GM21529 (cell line): Measurements from ENCODE around the gene NAP1L5.

Experiments used
- ATAC-seq: cut with Tn5 transposase; IDR thresholded peaks from one replicate; pipeline ENCODE4 v1.9.1; 2021; ENCODE audit not compliant: unreplicated experiment

Gene NAP1L5

GRCh38 chr4:88722828-88723227 lies 25.2 kb upstream of the NAP1L5 start:
- no peak for ATAC-seq

DNA sequence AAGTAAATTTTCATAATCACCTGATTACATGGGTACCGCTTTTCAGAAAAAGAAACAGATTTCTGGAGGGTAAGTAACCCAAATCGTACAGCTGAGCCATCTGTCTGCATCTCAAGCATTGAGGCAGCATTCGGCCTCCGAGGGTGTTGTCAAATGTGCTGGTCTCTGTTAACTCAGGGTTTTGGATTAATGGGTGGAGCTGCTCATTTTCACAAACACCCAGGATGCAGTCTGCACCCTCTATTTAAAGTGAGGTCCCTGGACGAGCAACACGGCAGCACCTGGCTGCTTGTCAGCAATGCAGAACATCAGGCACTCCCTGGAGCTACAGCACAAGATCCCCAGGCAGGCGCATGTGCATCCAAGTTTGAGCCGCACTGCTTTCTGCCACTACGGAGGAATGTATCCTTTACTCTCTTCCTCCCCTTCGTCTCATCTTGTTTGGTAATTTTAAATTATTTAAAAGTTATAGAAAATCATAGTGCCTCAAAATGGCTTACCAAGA lies 24.7 kb upstream of the NAP1L5 start:
- ATAC-seq, result no peak

DNA sequence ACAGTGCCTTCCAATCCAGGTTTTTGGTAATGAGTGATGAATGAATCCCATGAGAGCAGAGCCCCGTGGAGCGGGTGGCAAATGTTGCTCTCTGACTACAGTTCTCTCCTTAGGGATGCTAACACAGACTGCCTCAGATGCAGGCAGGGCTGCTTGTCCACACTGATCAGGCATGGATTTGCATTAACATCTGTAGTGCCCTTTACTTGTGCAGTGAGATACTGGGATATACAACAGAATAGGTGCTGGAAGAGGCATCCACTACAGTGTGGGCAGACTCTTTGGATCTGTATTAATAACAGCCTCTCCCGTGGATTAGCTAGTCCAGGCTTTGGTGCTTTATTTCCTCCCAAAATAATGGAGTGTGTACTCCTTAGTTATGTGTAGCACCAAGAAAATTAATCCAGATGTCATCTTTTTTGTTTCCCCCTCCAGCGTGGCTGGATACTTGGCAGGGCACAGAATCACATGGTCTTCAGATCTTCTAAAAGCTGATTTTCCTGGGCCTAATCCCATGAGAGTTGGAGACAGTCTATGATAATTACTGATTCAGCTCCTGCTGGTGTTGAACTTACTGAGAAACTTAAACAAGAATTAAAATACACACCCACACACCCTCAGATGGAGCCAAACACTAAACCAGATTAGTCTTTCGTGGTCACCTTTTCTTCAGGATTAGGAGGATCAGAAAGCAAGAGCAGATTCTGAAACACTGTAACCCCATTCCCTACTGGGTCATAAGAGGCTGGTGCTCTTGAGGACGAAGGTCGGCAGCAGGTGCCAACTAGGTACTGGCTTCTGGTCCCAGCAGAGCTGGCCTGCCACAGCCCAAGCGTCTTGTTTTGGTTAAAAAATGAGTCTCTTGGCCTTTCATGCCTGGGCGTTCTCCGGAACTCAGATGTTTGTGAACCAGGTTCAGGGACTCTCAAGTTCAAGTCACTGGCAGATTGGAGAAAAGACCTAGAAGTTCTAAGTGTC lies 23.1 kb upstream of the NAP1L5 start:
- no peak for ATAC-seq

DNA sequence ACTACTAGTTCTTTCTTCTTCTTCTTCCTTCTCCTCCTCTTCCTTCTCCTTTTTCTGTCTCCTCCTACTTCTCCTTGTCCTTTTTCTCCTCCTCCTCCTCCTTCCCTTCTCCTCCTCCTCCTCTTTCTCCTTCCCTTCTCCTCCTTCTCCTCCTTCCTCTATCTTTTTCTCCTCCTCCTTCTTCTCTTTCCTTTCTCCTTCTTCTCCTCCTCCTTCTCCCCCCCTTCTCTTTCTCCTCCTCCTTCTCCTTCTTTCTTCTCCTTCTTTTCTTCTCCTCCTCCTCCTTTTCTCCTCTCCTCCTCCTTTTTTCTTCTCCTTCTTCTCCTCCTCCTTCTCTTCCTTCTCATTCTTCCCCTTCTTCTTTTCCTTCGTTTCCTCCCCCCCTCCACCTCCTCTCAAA lies 21.8 kb upstream of the NAP1L5 start:
- no peak for ATAC-seq

GRCh38 chr4:88718098-88718497 lies 20.5 kb upstream of the NAP1L5 start:
- ATAC-seq, result no peak

GRCh38 chr4:88713782-88714181 lies 16.2 kb upstream of the NAP1L5 start:
- ATAC-seq, result no peak

DNA sequence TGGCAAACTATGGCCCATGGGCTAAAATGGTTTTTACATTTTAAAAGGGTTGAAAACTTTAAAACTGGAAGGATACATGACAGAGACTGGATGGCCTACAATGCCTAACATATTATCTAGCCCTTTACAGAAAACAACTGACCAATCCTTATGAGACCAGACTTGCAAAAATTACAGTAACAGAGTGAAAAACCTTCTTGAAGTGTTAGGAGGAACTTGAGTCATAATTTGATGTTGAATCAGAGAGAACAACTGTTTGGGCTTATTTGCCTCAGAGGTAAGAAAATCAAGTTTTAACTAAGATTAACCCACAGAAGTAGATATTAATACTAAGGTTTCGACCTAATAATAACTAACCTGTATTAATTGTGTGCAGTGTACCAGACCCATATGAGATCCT lies 12.4 kb upstream of the NAP1L5 start:
- ATAC-seq, result no peak

GRCh38 chr4:88706574-88706973 lies 8.9 kb upstream of the NAP1L5 start:
- no peak for ATAC-seq

DNA sequence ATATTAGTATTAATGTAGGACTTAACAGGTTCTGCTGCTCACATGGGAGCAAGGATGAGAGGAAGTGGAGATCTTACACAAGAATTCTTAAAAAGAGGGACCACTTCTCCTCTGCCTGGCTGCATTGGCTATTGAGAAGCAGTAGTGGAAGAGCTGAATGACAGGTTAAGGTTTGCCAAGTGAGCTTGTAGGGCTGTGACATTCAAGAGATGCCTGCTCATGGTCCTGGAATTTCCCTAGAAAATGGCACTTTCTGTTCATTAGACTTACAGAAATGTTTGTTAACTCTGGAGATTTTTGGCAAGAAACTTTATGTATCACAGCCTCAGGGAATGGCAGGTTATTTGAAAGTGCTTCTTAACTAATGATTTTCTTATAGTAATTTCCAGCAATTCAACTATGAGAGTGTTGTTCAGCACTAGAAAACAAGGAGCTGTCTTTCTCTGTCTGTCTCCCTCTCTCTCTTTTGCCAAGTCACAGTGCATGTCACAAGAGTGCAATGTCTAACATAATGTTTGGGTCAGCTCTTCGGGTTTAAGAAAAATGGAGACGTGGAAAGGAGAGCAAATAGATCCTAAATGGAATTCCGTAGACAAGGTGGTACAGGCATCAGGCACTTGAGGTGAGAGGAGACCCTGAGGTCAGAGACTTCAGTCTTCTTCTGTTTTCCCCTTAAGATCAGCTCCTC lies 8.3 kb upstream of the NAP1L5 start:
- ATAC-seq, result no peak

GRCh38 chr4:88705223-88705622 lies 7.6 kb upstream of the NAP1L5 start:
- no peak for ATAC-seq

DNA sequence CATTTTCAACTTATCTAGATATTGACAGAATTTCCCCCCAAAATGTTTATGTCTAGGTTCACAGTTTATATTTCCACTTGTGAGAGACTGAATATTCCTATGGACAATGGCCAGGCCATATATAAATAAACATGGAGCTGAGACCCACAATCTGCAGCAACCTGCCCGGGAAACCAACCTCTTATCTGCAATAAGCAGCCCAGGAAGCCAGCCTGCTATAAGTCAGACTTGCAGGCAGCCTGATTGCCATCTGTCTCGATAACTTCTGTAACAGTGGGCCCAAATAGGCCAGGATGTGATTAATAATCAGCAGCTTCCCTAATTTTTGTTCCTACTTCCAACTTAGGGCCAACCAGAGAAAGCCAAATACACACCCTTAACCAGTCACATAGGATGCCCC lies 5.2 kb upstream of the NAP1L5 start:
- no peak for ATAC-seq

GRCh38 chr4:88698519-88698918 lies 890 bp upstream of the NAP1L5 start:
- ATAC-seq, result no peak

GRCh38 chr4:88697141-88697540 lies 488 bp downstream of the NAP1L5 start:
- no peak for ATAC-seq

GRCh38 chr4:88696630-88697029 lies 999 bp downstream of the NAP1L5 start:
- ATAC-seq, result no peak

DNA sequence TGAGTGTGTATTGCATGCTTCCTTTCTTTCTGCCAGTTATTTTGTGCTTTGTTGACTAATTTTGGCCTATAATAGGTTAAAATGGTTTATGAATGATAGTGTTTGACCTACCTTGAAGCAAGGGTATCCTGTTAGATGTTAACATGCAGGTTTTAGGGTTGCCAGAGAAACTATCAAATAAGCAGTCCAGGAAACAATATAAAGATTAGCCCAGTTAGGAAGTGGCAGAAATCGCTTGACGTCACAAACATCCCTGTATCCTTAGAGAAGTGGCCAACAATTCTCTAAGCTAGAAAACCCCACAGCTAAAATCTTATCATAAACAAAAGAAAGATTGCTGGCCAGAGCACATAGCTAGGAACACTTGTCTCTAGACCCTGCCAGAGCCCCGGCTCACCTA lies 3.8 kb downstream of the NAP1L5 start:
- ATAC-seq, result no peak

- no peak for ATAC-seq
Measured at GRCh38 chr4:88690355-88690754, 7.3 kb downstream of the NAP1L5 start.

DNA sequence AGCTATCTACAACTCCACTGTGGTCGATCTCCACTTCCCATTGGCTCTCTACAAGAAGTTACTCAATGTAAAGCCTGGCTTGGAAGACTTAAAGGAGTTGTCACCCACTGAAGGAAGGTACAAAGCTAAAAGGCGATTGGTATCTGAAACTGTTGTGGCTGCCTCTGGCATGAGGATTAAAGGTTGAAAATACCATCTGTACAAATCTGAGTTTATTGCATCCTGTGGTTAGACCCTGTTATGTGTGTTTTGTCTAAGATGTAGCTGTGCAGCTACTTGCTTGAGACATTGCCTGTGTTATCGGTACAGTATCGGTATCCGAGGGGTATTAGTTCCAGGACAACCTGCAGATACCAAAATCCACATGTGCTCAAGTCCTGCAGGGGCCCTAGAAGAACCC lies 16.4 kb downstream of the NAP1L5 start:
- ATAC-seq, result no peak

GRCh38 chr4:88675543-88675942 lies 22.1 kb downstream of the NAP1L5 start:
- ATAC-seq, result no peak

DNA sequence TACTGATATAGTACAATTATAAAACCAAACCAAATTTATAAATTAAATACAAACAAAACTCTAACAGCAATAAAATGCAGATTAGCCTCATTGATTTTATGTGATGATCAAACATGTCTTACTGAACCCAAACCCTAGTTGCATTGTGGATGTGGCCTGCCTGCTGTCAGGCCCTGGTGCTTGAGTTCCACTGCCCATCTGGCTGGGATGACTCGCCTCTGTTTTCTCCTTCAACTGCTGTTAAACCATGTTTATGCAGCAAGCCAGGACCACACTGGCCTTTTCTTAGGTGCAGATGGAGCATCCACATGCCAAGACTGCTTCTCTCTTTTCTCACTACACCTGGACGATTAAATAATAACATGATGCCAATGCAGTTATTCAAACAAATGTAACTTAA lies 22.6 kb downstream of the NAP1L5 start:
- no peak for ATAC-seq

- no peak for ATAC-seq
Measured at GRCh38 chr4:88674565-88674964, 23.1 kb downstream of the NAP1L5 start.

GRCh38 chr4:88673886-88674285 lies 23.7 kb downstream of the NAP1L5 start:
- ATAC-seq, result no peak

DNA sequence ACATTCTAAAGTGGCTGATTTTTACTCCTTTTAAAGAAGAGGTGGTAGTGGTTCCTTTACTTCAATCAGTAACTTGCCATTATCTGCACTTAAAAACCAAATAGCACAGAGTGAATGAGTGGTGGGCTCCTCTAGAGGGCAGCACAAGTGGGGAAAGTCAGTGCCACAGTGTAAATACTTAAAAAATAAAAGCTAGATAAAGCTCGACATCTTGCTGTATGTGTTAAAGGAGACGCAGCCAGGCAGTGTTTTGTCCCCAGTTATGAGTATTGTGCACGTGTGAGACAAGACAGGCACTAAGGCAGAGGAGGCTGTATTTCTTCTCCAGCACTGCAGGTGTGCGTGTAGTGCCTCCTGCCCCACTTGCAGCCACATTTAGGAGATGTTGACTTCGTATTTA lies 24.6 kb downstream of the NAP1L5 start:
- no peak for ATAC-seq
